ENCODE measurements around the gene IFT52.

Gene IFT52

GRCh38 chr20:43550456-43550855, 40.3 kb upstream of the IFT52 start:
- Histone ChIP-seq H3K4me3 (ENCODE audit: low read depth in 1 of 2, low read length in 2 of 2) (no peak overlapping the region), H3K27ac (ENCODE audit: low read depth, low read length) (peak overlapping the region; percentile 17), H3K9ac (ENCODE audit: low read depth in 1 of 2, low read length in 2 of 2) (no peak overlapping the region)

DNA sequence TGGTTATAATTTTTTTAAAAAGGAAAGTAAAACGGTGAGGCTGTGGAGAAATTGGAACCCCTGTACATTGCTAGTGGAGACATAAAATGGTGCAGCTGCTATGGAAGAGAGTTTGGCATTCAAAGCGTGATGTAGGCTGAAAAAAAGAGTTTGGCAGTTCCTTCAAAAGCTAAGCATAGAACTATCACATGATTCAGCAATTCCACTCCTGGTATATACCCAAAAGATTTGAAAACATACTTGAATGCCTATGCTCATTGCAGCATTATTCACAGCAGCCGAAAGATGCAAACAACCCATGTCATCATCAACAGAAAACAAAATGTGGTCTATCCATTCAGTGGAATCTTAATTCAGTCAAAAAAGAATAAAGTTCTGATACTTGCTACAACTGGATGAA, 36.4 kb upstream of the IFT52 start:
- H3K27ac ChIP-seq (ENCODE audit: low read depth, low read length) = no peak overlapping the region
- no peaks in the 10 kb centered on the region for H3K36me3 ChIP-seq (ENCODE audit: control insufficient read depth in 1 of 2, insufficient read depth in 2 of 2, low read length in 2 of 2)
- H3K4me3 ChIP-seq (ENCODE audit: low read depth in 1 of 2, low read length in 2 of 2) = no peak overlapping the region
- H3K4me1 ChIP-seq (ENCODE audit: control insufficient read depth in 1 of 2, insufficient read depth in 2 of 2, low read length in 2 of 2) = peaks cover 36 to 50% of the 10 kb centered on the region in 2 donors
- H3K9me3 ChIP-seq (ENCODE audit: control insufficient read depth in 1 of 2, low read length in 2 of 2) = no peaks in the 10 kb centered on the region
- no peaks in the 10 kb centered on the region for H3K27me3 ChIP-seq (ENCODE audit: control insufficient read depth in 1 of 2, insufficient read depth in 2 of 2, low read length in 2 of 2)
- H3K9ac ChIP-seq (ENCODE audit: low read depth in 1 of 2, low read length in 2 of 2) = no peak overlapping the region

More at GRCh38 chr20:43550456-43550855, 40.3 kb upstream of the IFT52 start:
- Histone ChIP-seq H3K27me3 (ENCODE audit: control insufficient read depth in 1 of 2, insufficient read depth in 2 of 2, low read length in 2 of 2) (no peaks in the 10 kb centered on the region), H3K9me3 (ENCODE audit: control insufficient read depth in 1 of 2, low read length in 2 of 2) (no peaks in the 10 kb centered on the region), H3K4me1 (ENCODE audit: control insufficient read depth in 1 of 2, insufficient read depth in 2 of 2, low read length in 2 of 2) (peaks cover 19 to 29% of the 10 kb centered on the region in 2 donors), H3K36me3 (ENCODE audit: control insufficient read depth in 1 of 2, insufficient read depth in 2 of 2, low read length in 2 of 2) (no peaks in the 10 kb centered on the region)

- peak within 1 kb of the TSS; percentile 70 to 74 for H3K4me3 ChIP-seq (ENCODE audit: low read depth in 1 of 2, low read length in 2 of 2)
- H3K9me3 ChIP-seq (ENCODE audit: control insufficient read depth in 1 of 2, low read length in 2 of 2) = no peaks in the 10 kb centered on the region
- no peaks in the 10 kb centered on the region for H3K27me3 ChIP-seq (ENCODE audit: control insufficient read depth in 1 of 2, insufficient read depth in 2 of 2, low read length in 2 of 2)
- H3K27ac ChIP-seq (ENCODE audit: low read depth, low read length) = peak within 1 kb of the TSS; percentile 84
- H3K4me1 ChIP-seq (ENCODE audit: control insufficient read depth in 1 of 2, insufficient read depth in 2 of 2, low read length in 2 of 2) = peaks cover 24 to 28% of the 10 kb centered on the region in 2 donors
- H3K36me3 ChIP-seq (ENCODE audit: control insufficient read depth in 1 of 2, insufficient read depth in 2 of 2, low read length in 2 of 2) = no peaks in the 10 kb centered on the region
- H3K9ac ChIP-seq (ENCODE audit: low read depth in 1 of 2, low read length in 2 of 2) = peak within 1 kb of the TSS; percentile 53 to 59
Observed at GRCh38 chr20:43558412-43559146, 32.2 kb upstream of the IFT52 start, which contains the start of gene SGK2. Gene SGK2 (plus strand): TSS chr20:43559027. CDS start chr20:43566496, 7,469 bp downstream.

DNA sequence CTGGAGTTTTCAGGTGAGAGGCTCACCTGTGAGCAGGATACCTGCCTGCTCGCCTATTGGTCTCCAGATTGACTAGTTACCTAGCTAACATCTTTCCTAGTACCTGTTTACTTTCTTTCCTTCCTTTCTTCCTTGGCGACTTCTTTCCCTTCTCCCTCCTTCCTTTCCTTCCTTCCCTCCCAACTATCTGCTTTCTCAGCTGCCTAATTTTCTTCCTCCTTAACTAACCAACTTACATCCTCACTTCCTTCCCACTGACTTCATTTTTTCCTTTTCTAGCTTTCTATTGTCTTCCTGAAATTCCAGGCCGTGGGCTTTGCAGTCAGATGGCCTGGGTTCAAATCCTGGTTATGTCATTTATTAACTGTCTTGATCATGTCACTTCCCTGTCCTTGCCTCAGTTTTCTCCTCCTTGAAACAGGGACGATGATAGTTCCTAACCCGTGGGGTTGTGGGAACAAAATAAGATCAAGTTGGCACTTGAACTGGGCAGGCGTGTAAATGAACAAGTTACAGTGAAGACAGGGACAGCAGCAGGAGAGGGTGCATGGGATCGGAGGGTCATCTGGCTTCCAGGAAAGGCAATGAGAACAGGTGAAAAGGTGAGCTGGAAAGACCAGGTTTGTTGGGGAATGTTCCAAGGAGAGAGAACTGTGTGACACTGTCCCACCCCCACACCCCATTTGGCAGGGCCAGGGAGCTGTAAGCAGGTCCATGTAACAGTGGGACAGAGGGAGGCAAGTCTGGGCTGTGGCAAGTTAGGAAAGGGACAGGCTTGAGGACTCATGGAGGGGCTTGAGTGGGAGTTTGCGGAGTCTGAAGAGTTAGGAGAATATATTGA, 31.4 kb upstream of the IFT52 start:
- Histone ChIP-seq H3K27ac (ENCODE audit: low read depth, low read length) (peak overlapping the region; percentile 84), H3K9ac (ENCODE audit: low read depth in 1 of 2, low read length in 2 of 2) (peak overlapping the region; percentile 53 to 59), H3K4me3 (ENCODE audit: low read depth in 1 of 2, low read length in 2 of 2) (peak overlapping the region; percentile 70 to 74)

DNA sequence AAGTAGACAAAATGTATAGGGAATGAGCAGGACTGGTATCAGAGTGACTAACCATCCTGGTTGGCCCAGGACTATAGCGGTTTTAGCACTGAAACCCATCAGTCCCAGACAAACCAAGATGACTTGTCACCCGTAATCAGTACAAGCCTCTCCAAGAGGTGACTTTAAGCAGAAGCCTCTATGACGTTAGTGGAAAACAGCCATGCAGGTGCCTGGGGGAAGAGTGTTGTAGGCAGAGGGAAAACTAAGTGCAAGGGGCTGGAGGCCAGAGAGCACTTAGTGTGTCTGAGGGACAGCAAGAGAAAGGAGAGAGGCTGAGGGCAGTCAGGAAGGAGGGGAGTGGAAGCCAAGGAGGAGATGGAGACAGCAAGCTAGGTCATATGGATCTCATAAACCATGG, 29.8 kb upstream of the IFT52 start:
- no peak overlapping the region for H3K27ac ChIP-seq (ENCODE audit: low read depth, low read length)
- H3K27me3 ChIP-seq (ENCODE audit: control insufficient read depth in 1 of 2, insufficient read depth in 2 of 2, low read length in 2 of 2) = no peaks in the 10 kb centered on the region
- H3K9ac ChIP-seq (ENCODE audit: low read depth in 1 of 2, low read length in 2 of 2) = peak overlapping the region in 1 of 2 donors; percentile 7
- no peaks in the 10 kb centered on the region for H3K9me3 ChIP-seq (ENCODE audit: control insufficient read depth in 1 of 2, low read length in 2 of 2)
- peak overlapping the region; percentile 70 to 74 for H3K4me3 ChIP-seq (ENCODE audit: low read depth in 1 of 2, low read length in 2 of 2)
- peaks cover 20 to 22% of the 10 kb centered on the region in 2 donors for H3K4me1 ChIP-seq (ENCODE audit: control insufficient read depth in 1 of 2, insufficient read depth in 2 of 2, low read length in 2 of 2)
- H3K36me3 ChIP-seq (ENCODE audit: control insufficient read depth in 1 of 2, insufficient read depth in 2 of 2, low read length in 2 of 2) = peaks cover 0 to 11% of the 10 kb centered on the region in 2 donors

More for the DNA sequence above, 31.4 kb upstream of the IFT52 start:
- no peaks in the 10 kb centered on the region for H3K27me3 ChIP-seq (ENCODE audit: control insufficient read depth in 1 of 2, insufficient read depth in 2 of 2, low read length in 2 of 2)
- peaks cover 0 to 6% of the 10 kb centered on the region in 2 donors for H3K36me3 ChIP-seq (ENCODE audit: control insufficient read depth in 1 of 2, insufficient read depth in 2 of 2, low read length in 2 of 2)
- peaks cover 24 to 28% of the 10 kb centered on the region in 2 donors for H3K4me1 ChIP-seq (ENCODE audit: control insufficient read depth in 1 of 2, insufficient read depth in 2 of 2, low read length in 2 of 2)
- no peaks in the 10 kb centered on the region for H3K9me3 ChIP-seq (ENCODE audit: control insufficient read depth in 1 of 2, low read length in 2 of 2)

GRCh38 chr20:43563429-43563828, 27.3 kb upstream of the IFT52 start:
- H3K36me3 ChIP-seq (ENCODE audit: control insufficient read depth in 1 of 2, insufficient read depth in 2 of 2, low read length in 2 of 2) = peaks cover 0 to 25% of the 10 kb centered on the region in 2 donors
- H3K4me1 ChIP-seq (ENCODE audit: control insufficient read depth in 1 of 2, insufficient read depth in 2 of 2, low read length in 2 of 2) = peaks cover 2 to 8% of the 10 kb centered on the region in 2 donors
- H3K27me3 ChIP-seq (ENCODE audit: control insufficient read depth in 1 of 2, insufficient read depth in 2 of 2, low read length in 2 of 2) = no peaks in the 10 kb centered on the region
- H3K27ac ChIP-seq (ENCODE audit: low read depth, low read length) = no peak overlapping the region
- no peaks in the 10 kb centered on the region for H3K9me3 ChIP-seq (ENCODE audit: control insufficient read depth in 1 of 2, low read length in 2 of 2)
- no peak overlapping the region for H3K9ac ChIP-seq (ENCODE audit: low read depth in 1 of 2, low read length in 2 of 2)
- no peak overlapping the region for H3K4me3 ChIP-seq (ENCODE audit: low read depth in 1 of 2, low read length in 2 of 2)

- H3K4me1 ChIP-seq (ENCODE audit: control insufficient read depth in 1 of 2, insufficient read depth in 2 of 2, low read length in 2 of 2) = peaks cover 0 to 6% of the 10 kb centered on the region in 2 donors
- H3K4me3 ChIP-seq (ENCODE audit: low read depth in 1 of 2, low read length in 2 of 2) = no peak overlapping the region
- no peaks in the 10 kb centered on the region for H3K27me3 ChIP-seq (ENCODE audit: control insufficient read depth in 1 of 2, insufficient read depth in 2 of 2, low read length in 2 of 2)
- no peak overlapping the region for H3K9ac ChIP-seq (ENCODE audit: low read depth in 1 of 2, low read length in 2 of 2)
- no peak overlapping the region for H3K27ac ChIP-seq (ENCODE audit: low read depth, low read length)
- H3K9me3 ChIP-seq (ENCODE audit: control insufficient read depth in 1 of 2, low read length in 2 of 2) = no peaks in the 10 kb centered on the region
- peaks cover 3 to 29% of the 10 kb centered on the region in 2 donors for H3K36me3 ChIP-seq (ENCODE audit: control insufficient read depth in 1 of 2, insufficient read depth in 2 of 2, low read length in 2 of 2)
Observed at GRCh38 chr20:43563991-43564390, 26.7 kb upstream of the IFT52 start.

GRCh38 chr20:43564455-43564854, 26.3 kb upstream of the IFT52 start:
- Histone ChIP-seq H3K27me3 (ENCODE audit: control insufficient read depth in 1 of 2, insufficient read depth in 2 of 2, low read length in 2 of 2) (no peaks in the 10 kb centered on the region), H3K4me1 (ENCODE audit: control insufficient read depth in 1 of 2, insufficient read depth in 2 of 2, low read length in 2 of 2) (peaks cover 1 to 9% of the 10 kb centered on the region in 2 donors), H3K9me3 (ENCODE audit: control insufficient read depth in 1 of 2, low read length in 2 of 2) (no peaks in the 10 kb centered on the region), H3K9ac (ENCODE audit: low read depth in 1 of 2, low read length in 2 of 2) (no peak overlapping the region), H3K4me3 (ENCODE audit: low read depth in 1 of 2, low read length in 2 of 2) (no peak overlapping the region), H3K27ac (ENCODE audit: low read depth, low read length) (no peak overlapping the region), H3K36me3 (ENCODE audit: control insufficient read depth in 1 of 2, insufficient read depth in 2 of 2, low read length in 2 of 2) (peaks cover 8 to 34% of the 10 kb centered on the region in 2 donors)

- Histone ChIP-seq H3K4me1 (ENCODE audit: control insufficient read depth in 1 of 2, insufficient read depth in 2 of 2, low read length in 2 of 2) (peaks cover 6 to 16% of the 10 kb centered on the region in 2 donors), H3K9ac (ENCODE audit: low read depth in 1 of 2, low read length in 2 of 2) (no peak overlapping the region), H3K9me3 (ENCODE audit: control insufficient read depth in 1 of 2, low read length in 2 of 2) (no peaks in the 10 kb centered on the region), H3K27me3 (ENCODE audit: control insufficient read depth in 1 of 2, insufficient read depth in 2 of 2, low read length in 2 of 2) (no peaks in the 10 kb centered on the region), H3K27ac (ENCODE audit: low read depth, low read length) (no peak overlapping the region), H3K4me3 (ENCODE audit: low read depth in 1 of 2, low read length in 2 of 2) (no peak overlapping the region), H3K36me3 (ENCODE audit: control insufficient read depth in 1 of 2, insufficient read depth in 2 of 2, low read length in 2 of 2) (peaks cover 10 to 39% of the 10 kb centered on the region in 2 donors)
Observed at GRCh38 chr20:43564993-43565757, 25.6 kb upstream of the IFT52 start.
